Left ventricle myocardium inferior (tissue), 1 donor: Measurements from ENCODE around the gene UGT3A1. TPM values are rescaled to one million over a fixed set of nuclear protein-coding genes. Genes with fewer than 3 reads are reported as not detected.

ENCODE experiments used
- DNase-seq: peaks from one replicate; pipeline ENCODE4 v3.0.0-alpha.2; 2020
- H3K27ac ChIP-seq: fragments of 200-600 bp; replicated peaks from 2 replicates; pipeline ENCODE4 v1.8.0; 2021
- H3K27me3 ChIP-seq: fragments of 200-600 bp; 2 replicates; pipeline ENCODE4 v1.8.0; 2021; ENCODE audit warnings: low read depth
- H3K36me3 ChIP-seq: fragments of 200-600 bp; 2 replicates; pipeline ENCODE4 v1.8.0; 2021
- H3K4me1 ChIP-seq: fragments of 200-600 bp; 2 replicates; pipeline ENCODE4 v1.8.0; 2021
- H3K4me3 ChIP-seq: fragments of 200-600 bp; 2 replicates; pipeline ENCODE4 v1.8.0; 2021; ENCODE audit warnings: mild to moderate bottlenecking, moderate library complexity
- H3K9me3 ChIP-seq: fragments of 200-600 bp; replicated peaks from 2 replicates; pipeline ENCODE4 v1.8.0; 2021
- CTCF ChIP-seq: fragments of 200-600 bp; IDR thresholded peaks from 2 replicates; pipeline ENCODE4 v1.8.0; 2021; ENCODE audit warnings: antibody characterized with exemption, mild to moderate bottlenecking, borderline replicate concordance
- intact Hi-C: fragments of 100-400 bp; cut with micrococcal nuclease; formaldehyde crosslinking; loops from one replicate; pipeline ENCODE4 v1.11.0; 2022
- total RNA-seq: library from RNA; stranded (reverse); fragmentation: NEBNext Ultra II Directional; extraction: Animal tissue kit (Norgen Biotek cat#: 25700); gene quantifications from one replicate; pipeline ENCODE4 v1.2.1, GENCODE V29; 2021
- donor health status: DM: no; HTN: yes; CAD: no; lungs with severe emphysema.

UGT3A1 gene
- total RNA-seq, 1 donor from 2014 or later = not detected

DNA sequence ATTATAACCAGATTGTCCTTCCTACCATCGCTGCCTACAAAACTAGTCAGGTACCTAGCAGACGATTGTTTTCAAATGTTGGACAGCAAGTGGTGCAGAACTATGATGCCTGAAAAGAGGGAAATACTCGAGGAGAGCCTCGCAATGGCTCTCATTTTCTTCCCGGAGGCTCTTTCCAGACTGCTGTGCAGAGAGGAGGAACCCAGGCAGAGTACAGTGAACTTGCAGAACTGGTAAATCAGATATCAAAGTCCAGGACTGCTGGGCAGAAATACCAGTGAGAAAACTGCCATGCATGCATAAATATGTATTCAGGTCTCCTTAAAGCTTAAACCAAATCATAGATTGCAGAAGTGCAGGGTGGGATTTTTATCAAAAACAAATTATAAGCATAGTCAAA is 26.4 kb upstream of the UGT3A1 start:
- intact Hi-C loops = no loop called here

GRCh38 chr5:36017004-36017403 is 25.8 kb upstream of the UGT3A1 start:
- Histone ChIP-seq H3K27ac (no peak overlapping the region), H3K36me3 (no peaks in the 10 kb centered on the region), H3K9me3 (peaks cover 54% of the 10 kb centered on the region), H3K4me3 (no peak overlapping the region), H3K4me1 (no peaks in the 10 kb centered on the region), H3K27me3 (no peaks in the 10 kb centered on the region)
- no peak for DNase-seq
- TF ChIP-seq CTCF = no peak
- intact Hi-C loops = no loop called here

More for the DNA sequence above, 26.4 kb upstream of the UGT3A1 start:
- Histone ChIP-seq H3K4me3 (no peak overlapping the region), H3K36me3 (no peaks in the 10 kb centered on the region), H3K9me3 (peaks cover 50% of the 10 kb centered on the region), H3K4me1 (no peaks in the 10 kb centered on the region), H3K27ac (no peak overlapping the region), H3K27me3 (no peaks in the 10 kb centered on the region)
- DNase-seq = no peak
- no peak for TF ChIP-seq CTCF

DNA sequence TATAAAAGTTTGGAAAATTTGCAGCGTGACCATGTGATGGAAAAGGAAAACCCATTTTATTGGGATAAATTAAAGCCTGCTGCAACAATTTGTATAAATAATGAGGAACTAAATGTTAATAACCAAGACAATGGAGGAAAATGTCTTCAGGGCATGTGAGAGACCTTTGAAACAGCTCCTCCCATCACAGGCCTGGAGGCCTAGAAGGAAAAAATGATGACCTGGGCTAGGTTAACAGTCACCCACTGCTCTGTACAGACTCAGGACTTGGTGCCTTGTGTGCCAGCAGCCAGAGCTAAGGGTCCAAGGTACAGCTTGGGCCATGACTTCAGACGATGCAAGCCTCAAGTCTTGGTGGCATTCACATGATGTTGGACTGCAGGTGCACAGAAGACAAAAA is 22.0 kb upstream of the UGT3A1 start:
- Histone ChIP-seq H3K27ac (no peak overlapping the region), H3K27me3 (no peaks in the 10 kb centered on the region), H3K36me3 (no peaks in the 10 kb centered on the region), H3K4me3 (no peak overlapping the region), H3K9me3 (peaks cover 52% of the 10 kb centered on the region), H3K4me1 (no peaks in the 10 kb centered on the region)
- TF ChIP-seq CTCF = no peak
- no peak for DNase-seq
- intact Hi-C loops = no loop called here

DNA sequence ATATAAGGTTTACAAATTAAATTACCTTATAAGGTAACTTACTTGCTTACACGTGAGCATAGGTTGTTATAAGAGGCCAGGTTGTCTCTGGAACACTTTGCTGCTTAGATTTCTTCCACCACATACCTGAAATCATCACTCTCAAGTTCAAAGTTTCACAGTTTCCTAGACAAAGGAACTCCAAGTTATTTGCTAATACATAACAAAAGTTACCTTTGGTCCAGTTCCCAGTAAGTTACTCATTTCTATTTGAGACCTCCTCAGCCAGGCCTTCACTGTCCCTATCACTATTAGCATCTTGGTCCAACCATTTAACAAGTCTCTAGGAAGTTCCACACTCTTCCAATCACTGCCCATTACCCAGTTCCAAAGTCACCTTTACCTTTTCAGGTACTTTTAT is 18.5 kb upstream of the UGT3A1 start:
- Histone ChIP-seq H3K9me3 (peaks cover 39% of the 10 kb centered on the region), H3K4me1 (no peaks in the 10 kb centered on the region), H3K27ac (no peak overlapping the region), H3K36me3 (no peaks in the 10 kb centered on the region), H3K27me3 (no peaks in the 10 kb centered on the region), H3K4me3 (no peak overlapping the region)
- no peak for DNase-seq
- no peak for TF ChIP-seq CTCF
- intact Hi-C loops = no loop called here

DNA sequence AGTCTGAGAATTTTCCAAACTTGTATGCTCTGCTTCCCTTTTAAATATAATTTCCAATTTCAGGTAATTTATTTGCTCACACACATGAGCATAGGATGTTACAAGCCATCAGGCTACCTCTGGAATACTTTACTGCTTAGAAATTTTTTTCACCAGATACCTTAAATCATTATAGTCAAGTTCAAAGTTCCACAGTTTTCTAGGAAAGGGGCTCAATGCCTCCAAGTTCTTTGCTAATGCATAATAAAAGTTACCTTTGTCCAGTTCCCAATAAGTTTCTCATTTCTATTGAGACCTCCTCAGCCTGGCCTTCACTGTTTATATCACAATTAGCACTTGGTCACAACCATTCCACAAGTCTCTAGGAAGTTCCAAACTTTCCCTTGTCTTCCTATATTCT is 16.2 kb upstream of the UGT3A1 start:
- intact Hi-C loops = no loop called here
- no peak overlapping the region for H3K4me3 ChIP-seq
- H3K27ac ChIP-seq = no peak overlapping the region
- no peaks in the 10 kb centered on the region for H3K4me1 ChIP-seq
- no peaks in the 10 kb centered on the region for H3K36me3 ChIP-seq
- no peaks in the 10 kb centered on the region for H3K27me3 ChIP-seq
- no peak for DNase-seq
- no peak for TF ChIP-seq CTCF
- H3K9me3 ChIP-seq = peaks cover 18% of the 10 kb centered on the region

- no peak overlapping the region for H3K4me3 ChIP-seq
- no peak overlapping the region for H3K27ac ChIP-seq
- peaks cover 16% of the 10 kb centered on the region for H3K9me3 ChIP-seq
- no peaks in the 10 kb centered on the region for H3K4me1 ChIP-seq
- intact Hi-C loops = no loop called here
- H3K27me3 ChIP-seq = no peaks in the 10 kb centered on the region
- H3K36me3 ChIP-seq = no peaks in the 10 kb centered on the region
- DNase-seq = no peak
- TF ChIP-seq CTCF = no peak
These were observed 15.0 kb upstream of the UGT3A1 start for GRCh38 chr5:36006163-36006562.
